ENCODE results near the gene KRT81.

KRT81 gene

DNA sequence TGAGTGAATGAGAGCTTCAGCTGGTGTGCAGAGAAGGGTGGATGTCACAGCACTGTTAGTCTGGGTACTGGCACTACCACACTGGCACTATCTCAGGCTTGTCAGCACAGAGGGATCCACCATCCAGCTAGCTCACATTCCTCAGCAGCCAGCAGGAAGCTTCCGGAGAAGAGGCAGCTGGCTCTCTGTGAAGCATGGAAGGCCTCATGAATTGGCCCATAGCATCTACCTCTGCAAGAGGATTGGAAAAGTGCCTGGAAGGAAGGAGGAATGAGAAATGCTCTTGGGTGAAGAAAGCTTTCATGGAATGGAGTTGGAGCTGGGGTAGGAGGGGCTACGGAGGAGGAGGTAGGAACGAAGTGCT, 19.9 kb upstream of the KRT81 start:
- no peak overlapping the region for H3K27ac ChIP-seq (ENCODE audit: low read depth, low read length, poor library complexity, severe bottlenecking)
- no peaks in the 10 kb centered on the region; the same call in 1 of the 2 replicates for H3K27me3 ChIP-seq (ENCODE audit: insufficient read depth, low read length)
- no peaks in the 10 kb centered on the region for H4K20me1 ChIP-seq (ENCODE audit: insufficient read depth, low read length)

DNA sequence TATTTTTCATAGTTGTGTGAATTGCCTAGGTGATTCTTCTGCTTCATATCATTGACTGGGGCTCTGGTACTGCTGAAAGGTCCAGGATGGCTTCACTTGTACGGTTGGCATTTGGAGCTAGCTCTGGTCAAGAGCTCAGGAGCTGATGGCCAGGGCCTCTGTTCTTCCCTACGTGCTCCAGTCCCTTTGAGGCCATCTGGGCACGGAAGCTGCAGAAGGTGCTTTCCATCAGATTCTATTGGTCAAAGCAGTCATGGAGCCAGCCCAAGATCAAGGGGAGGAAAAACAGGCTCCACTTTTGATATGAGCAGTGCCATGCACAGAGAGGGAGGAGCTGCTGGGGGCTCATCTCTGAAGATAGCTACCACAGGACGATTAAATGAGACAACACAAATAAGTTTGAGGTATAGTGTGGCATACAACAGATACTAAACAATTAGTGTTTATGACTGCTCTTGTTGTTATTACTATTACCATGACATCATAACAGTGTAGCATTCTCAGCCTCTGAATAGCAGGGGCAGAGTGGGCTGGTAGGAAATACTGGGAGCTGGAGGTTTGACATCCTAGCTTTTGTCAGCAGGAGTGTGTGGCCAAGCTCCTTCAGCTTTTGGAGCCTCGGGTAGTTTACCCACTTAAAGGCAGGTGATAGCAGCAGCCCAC, 19.4 kb upstream of the KRT81 start:
- Histone ChIP-seq H3K4me1 (ENCODE audit: insufficient read depth, low read length, severe bottlenecking) (no peaks in the 10 kb centered on the region), H4K20me1 (ENCODE audit: insufficient read depth, low read length) (no peaks in the 10 kb centered on the region), H3K27ac (ENCODE audit: low read depth, low read length, poor library complexity, severe bottlenecking) (no peak overlapping the region), H3F3A (ENCODE audit: insufficient read depth, low read length) (no peaks in the 10 kb centered on the region), H2AFZ (ENCODE audit: low read length) (no peak overlapping the region), H3K9me3 (ENCODE audit: low read length) (no peaks in the 10 kb centered on the region), H3K27me3 (ENCODE audit: insufficient read depth, low read length) (no peaks in the 10 kb centered on the region; the same call in 1 of the 2 replicates), H3K79me2 (ENCODE audit: insufficient read depth, low read length) (no peaks in the 10 kb centered on the region), H3K36me3 (ENCODE audit: insufficient read depth, low read length) (no peaks in the 10 kb centered on the region), H3K9ac (ENCODE audit: low read length) (no peak overlapping the region), H3K9me2 (ENCODE audit: low read depth, low read length) (no peaks in the 10 kb centered on the region), H3K4me2 (ENCODE audit: low read length) (no peak overlapping the region), H3K4me3 (ENCODE audit: low read depth, low read length, poor library complexity, severe bottlenecking) (no peak overlapping the region)
- TF ChIP-seq CTCF (IDR thresholded peaks at IDR 0.05; ENCODE audit: low read length) (no peak), EZH2 (IDR thresholded peaks at IDR 0.05; ENCODE audit: borderline replicate concordance, low read length) (no peak)

More for the DNA sequence above, 19.9 kb upstream of the KRT81 start:
- Histone ChIP-seq H3K79me2 (ENCODE audit: insufficient read depth, low read length) (no peaks in the 10 kb centered on the region), H3F3A (ENCODE audit: insufficient read depth, low read length) (no peaks in the 10 kb centered on the region), H3K9me3 (ENCODE audit: low read length) (no peaks in the 10 kb centered on the region), H3K4me2 (ENCODE audit: low read length) (no peak overlapping the region), H3K9me2 (ENCODE audit: low read depth, low read length) (no peaks in the 10 kb centered on the region), H2AFZ (ENCODE audit: low read length) (no peak overlapping the region), H3K36me3 (ENCODE audit: insufficient read depth, low read length) (no peaks in the 10 kb centered on the region), H3K9ac (ENCODE audit: low read length) (no peak overlapping the region), H3K4me1 (ENCODE audit: insufficient read depth, low read length, severe bottlenecking) (no peaks in the 10 kb centered on the region), H3K4me3 (ENCODE audit: low read depth, low read length, poor library complexity, severe bottlenecking) (no peak overlapping the region)
- TF ChIP-seq CTCF (IDR thresholded peaks at IDR 0.05; ENCODE audit: low read length) (no peak), EZH2 (IDR thresholded peaks at IDR 0.05; ENCODE audit: borderline replicate concordance, low read length) (no peak)

DNA sequence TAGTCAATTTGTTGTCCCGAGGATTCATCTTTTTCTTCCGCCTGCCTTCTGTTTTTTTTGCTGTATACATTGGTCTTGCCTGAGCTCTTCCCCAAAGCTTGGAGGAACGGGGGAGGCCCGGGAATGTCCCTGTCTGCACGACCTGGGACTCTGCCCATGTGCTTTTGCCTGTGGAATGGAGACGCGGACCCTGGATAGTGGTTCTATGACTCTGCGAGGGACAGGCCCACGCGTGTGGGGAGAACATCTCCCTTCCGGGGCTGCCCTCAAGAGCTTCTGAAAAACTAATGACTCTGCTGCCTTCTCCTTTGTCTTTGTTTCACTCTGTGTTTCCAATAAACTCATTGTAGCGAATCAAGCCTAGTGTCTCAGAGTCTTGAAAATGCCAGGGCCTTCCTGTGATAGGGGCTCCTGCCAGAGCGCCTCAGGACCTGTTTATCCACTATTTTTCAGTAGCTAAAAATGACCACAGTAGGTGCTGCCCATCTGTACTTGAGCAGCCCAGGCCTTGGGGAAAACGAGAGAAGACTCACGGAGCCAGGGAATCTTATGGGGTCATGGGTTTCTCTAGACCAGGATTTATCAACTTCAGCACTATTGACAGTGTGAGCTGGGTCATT, 17.6 kb upstream of the KRT81 start:
- no peaks in the 10 kb centered on the region for H3K9me2 ChIP-seq (ENCODE audit: low read depth, low read length)
- no peak overlapping the region for H3K27ac ChIP-seq (ENCODE audit: low read depth, low read length, poor library complexity, severe bottlenecking)
- no peak overlapping the region for H3K9ac ChIP-seq (ENCODE audit: low read length)
- H3K79me2 ChIP-seq (ENCODE audit: insufficient read depth, low read length), result no peaks in the 10 kb centered on the region
- H3K4me3 ChIP-seq (ENCODE audit: low read depth, low read length, poor library complexity, severe bottlenecking), result no peak overlapping the region
- H3K4me1 ChIP-seq (ENCODE audit: insufficient read depth, low read length, severe bottlenecking), result no peaks in the 10 kb centered on the region
- no peaks in the 10 kb centered on the region for H3F3A ChIP-seq (ENCODE audit: insufficient read depth, low read length)
- H3K4me2 ChIP-seq (ENCODE audit: low read length), result no peak overlapping the region
- no peak for TF ChIP-seq EZH2 (IDR thresholded peaks at IDR 0.05; ENCODE audit: borderline replicate concordance, low read length)
- TF ChIP-seq CTCF (IDR thresholded peaks at IDR 0.05; ENCODE audit: low read length), result no peak
- no peaks in the 10 kb centered on the region for H3K9me3 ChIP-seq (ENCODE audit: low read length)
- no peak overlapping the region for H2AFZ ChIP-seq (ENCODE audit: low read length)
- H4K20me1 ChIP-seq (ENCODE audit: insufficient read depth, low read length), result no peaks in the 10 kb centered on the region
- no peaks in the 10 kb centered on the region for H3K27me3 ChIP-seq (ENCODE audit: insufficient read depth, low read length)
- no peaks in the 10 kb centered on the region for H3K36me3 ChIP-seq (ENCODE audit: insufficient read depth, low read length)

Data from OCI-LY1 (cell line).